Measurements from ENCODE around the gene KCTD16.

The KCTD16 gene

GRCh38 chr5:144167998-144168397 lies 2.7 kb upstream of the KCTD16 start:
- no peak for DNase-seq

- no peak for DNase-seq
These were observed 783 bp upstream of the KCTD16 start for GRCh38 chr5:144169904-144170275.

- DNase-seq, result no peak
These were observed 3.1 kb downstream of the KCTD16 start for GRCh38 chr5:144173766-144174165.

- DNase-seq, result no peak
These were observed 6.9 kb downstream of the KCTD16 start for GRCh38 chr5:144177548-144177947.

GRCh38 chr5:144179226-144179625 lies 8.6 kb downstream of the KCTD16 start:
- DNase-seq, result no peak

- peak in 1 of 2 donors; percentile 55 for DNase-seq
These were observed 12.7 kb downstream of the KCTD16 start for GRCh38 chr5:144183254-144183889.

- DNase-seq, result peak; percentile 87
These were observed 17.1 kb downstream of the KCTD16 start for GRCh38 chr5:144187699-144188294.

- peak; percentile 88 to 91 for DNase-seq
These were observed 19.2 kb downstream of the KCTD16 start for GRCh38 chr5:144189800-144190429.

GRCh38 chr5:144191531-144191930 lies 20.9 kb downstream of the KCTD16 start:
- DNase-seq, result no peak

GRCh38 chr5:144191998-144192397 lies 21.3 kb downstream of the KCTD16 start:
- peak; percentile 55 to 87 for DNase-seq

GRCh38 chr5:144192661-144193060 lies 22.0 kb downstream of the KCTD16 start:
- no peak for DNase-seq

- no peak for DNase-seq
These were observed 23.5 kb downstream of the KCTD16 start for GRCh38 chr5:144194144-144194543.

GRCh38 chr5:144195448-144195847 lies 24.8 kb downstream of the KCTD16 start:
- DNase-seq, result no peak

- no peak for DNase-seq
These were observed 25.9 kb downstream of the KCTD16 start for GRCh38 chr5:144196612-144197011.

- DNase-seq, result no peak
These were observed 27.7 kb downstream of the KCTD16 start for GRCh38 chr5:144198386-144198785.

GRCh38 chr5:144201588-144201987 lies 30.9 kb downstream of the KCTD16 start:
- no peak for DNase-seq

GRCh38 chr5:144202072-144202471 lies 31.4 kb downstream of the KCTD16 start:
- no peak for DNase-seq

- DNase-seq, result no peak
These were observed 32.1 kb downstream of the KCTD16 start for GRCh38 chr5:144202726-144203125.

- peak; percentile 20 to 59 for DNase-seq
These were observed 33.3 kb downstream of the KCTD16 start for GRCh38 chr5:144203750-144204596.

- no peak for DNase-seq
These were observed 34.5 kb downstream of the KCTD16 start for GRCh38 chr5:144205141-144205551.

- DNase-seq, result no peak
These were observed 35.5 kb downstream of the KCTD16 start for GRCh38 chr5:144206141-144206540.

GRCh38 chr5:144207875-144208444 lies 37.3 kb downstream of the KCTD16 start:
- DNase-seq, result no peak

- DNase-seq, result no peak
These were observed 38.7 kb downstream of the KCTD16 start for GRCh38 chr5:144209361-144209760.

All from CD4-positive, alpha-beta T cell treated with Interleukin-1 beta for 1 hour (primary cell).